Naive B cell (primary cell): ENCODE results near the gene SEZ6L2. TPM values are rescaled to one million over a fixed set of nuclear protein-coding genes. Genes with fewer than 3 reads are reported as not detected.
"Not testable (repeated sequence)": the region's sequence is repeated elsewhere in the genome, so short reads cannot be mapped to it uniquely, and the experiment has no call there.

Experiments used
- ATAC-seq, 2 donors: fragments of 150-1000 bp; cut with Tn5 transposase; 2 replicates each; pipeline ENCODE4 v1.10.0; 2021; ENCODE audit warnings: low read depth in 2 of 2, mild to moderate bottlenecking in 2 of 2, moderate library complexity in 2 of 2
- DNase-seq: peaks from one replicate; pipeline ENCODE4 v3.0.0; 2022
- H3K27ac Mint-ChIP-seq, 6 donors: one replicate each; pipeline ENCODE4 v1.8.0; 2020 to 2022; ENCODE audit warnings: mild to moderate bottlenecking in 6 of 6, mixed read lengths in 6 of 6, moderate library complexity in 5 of 6, inconsistent platforms in 2 of 6
- H3K27me3 Mint-ChIP-seq, 3 donors: one replicate each; pipeline ENCODE4 v1.8.0; 2021 to 2022; ENCODE audit warnings: mixed read lengths in 3 of 3, mild to moderate bottlenecking in 1 of 3
- H3K36me3 Mint-ChIP-seq, 2 donors: one replicate each; pipeline ENCODE4 v1.8.0; 2020 to 2022; ENCODE audit warnings: mixed read lengths in 2 of 2, inconsistent platforms in 1 of 2, mild to moderate bottlenecking in 1 of 2
- H3K4me1 Mint-ChIP-seq, 3 donors: one replicate each; pipeline ENCODE4 v1.8.0; 2020 to 2022; ENCODE audit warnings: mixed read lengths in 3 of 3, inconsistent platforms in 1 of 3, mild to moderate bottlenecking in 1 of 3, moderate library complexity in 1 of 3
- H3K4me3 Mint-ChIP-seq, 8 donors: one replicate each; pipeline ENCODE4 v1.8.0; 2020 to 2022; ENCODE audit warnings: mild to moderate bottlenecking in 8 of 8, mixed read lengths in 8 of 8, moderate library complexity in 8 of 8, inconsistent platforms in 2 of 8
- H3K9me3 Mint-ChIP-seq, 7 donors: one replicate each; pipeline ENCODE4 v1.8.0; 2020 to 2022; ENCODE audit warnings: mixed read lengths in 7 of 7, mild to moderate bottlenecking in 5 of 7, inconsistent platforms in 2 of 7, moderate library complexity in 1 of 7
- polyA plus RNA-seq, 6 donors: library from polyadenylated mRNA; unstranded; fragments of 300-500 nt; fragmentation: Illumina TruSeq; gene quantifications; one replicate each; pipeline ENCODE4 v1.2.3, GENCODE V29; 2021; ENCODE audit warnings: low read depth in 6 of 6

The SEZ6L2 gene
- polyA plus RNA-seq, 6 donors from 2014 or later: not detected

DNA sequence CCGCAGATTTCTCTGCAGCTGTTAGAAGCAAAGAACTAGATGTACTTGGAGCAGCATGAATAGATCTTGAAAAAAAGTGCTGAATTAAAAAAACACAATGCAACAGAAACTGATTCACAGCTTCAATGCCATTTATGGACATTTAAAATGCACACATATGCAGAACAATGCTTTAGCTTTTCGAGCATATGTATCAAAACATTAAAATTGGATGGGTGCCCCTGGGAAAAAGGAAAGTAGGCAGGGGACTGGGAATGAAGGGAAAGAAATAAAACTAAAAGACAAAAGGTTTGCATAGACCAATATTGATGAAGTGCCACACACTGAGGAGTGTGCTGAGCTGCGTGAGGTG lies 21.7 kb upstream of the SEZ6L2 start:
- Mint-ChIP-seq H3K27ac (peak overlapping the region in 2 of 6 donors; percentile 16 to 62), H3K27me3 (no peaks in the 10 kb centered on the region), H3K4me1 (peaks cover 16 to 23% (median 21%) of the 10 kb centered on the region in 3 donors), H3K9me3 (no peaks in the 10 kb centered on the region), H3K4me3 (peak overlapping the region in 1 of 8 donors; percentile 36), H3K36me3 (peaks cover 11 to 13% of the 10 kb centered on the region in 2 donors)
- DNase-seq: no peak
- ATAC-seq: no peak

DNA sequence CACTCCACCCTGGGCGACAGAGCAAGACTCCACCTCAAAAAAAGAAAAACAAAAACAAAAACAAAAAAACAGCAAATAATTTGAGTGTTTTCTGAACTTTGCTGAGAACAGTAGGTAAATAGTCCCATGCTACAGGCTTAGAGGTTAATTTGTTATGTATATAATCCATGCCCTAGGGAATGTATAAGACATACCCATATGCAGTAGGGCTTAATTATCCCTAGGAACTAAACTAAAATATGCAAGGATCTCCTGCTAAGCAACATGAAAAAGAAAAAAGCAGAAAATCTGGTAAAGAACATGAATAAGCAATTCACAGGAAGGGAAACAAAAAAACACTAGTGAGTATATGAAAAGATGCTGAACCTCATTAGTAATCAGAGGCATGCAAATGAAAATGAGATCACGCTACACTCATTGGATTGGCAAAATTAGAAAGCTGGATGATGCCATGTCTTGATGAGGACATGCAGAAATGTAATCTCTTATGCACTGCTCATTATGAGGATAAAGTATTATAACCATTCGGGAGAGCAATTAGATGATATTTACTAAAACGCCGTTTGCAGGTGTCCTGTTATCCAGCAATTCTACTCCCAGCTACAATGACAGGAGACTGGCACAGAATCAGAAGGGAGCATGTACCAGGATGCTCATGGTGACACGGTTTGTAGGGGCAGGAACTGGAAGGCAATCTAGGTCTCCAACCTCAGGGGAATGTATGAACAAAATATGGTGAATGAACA lies 21.1 kb upstream of the SEZ6L2 start:
- no peak for DNase-seq
- H3K4me1 Mint-ChIP-seq: peaks cover 14 to 22% (median 20%) of the 10 kb centered on the region in 3 donors
- no peak for ATAC-seq
- H3K36me3 Mint-ChIP-seq: peaks cover 11 to 13% of the 10 kb centered on the region in 2 donors
- no peaks in the 10 kb centered on the region for H3K27me3 Mint-ChIP-seq
- peak overlapping the region in 1 of 6 donors; percentile 32 for H3K27ac Mint-ChIP-seq
- no peaks in the 10 kb centered on the region for H3K9me3 Mint-ChIP-seq
- H3K4me3 Mint-ChIP-seq: peak overlapping the region in 2 of 8 donors; percentile 36 to 45

DNA sequence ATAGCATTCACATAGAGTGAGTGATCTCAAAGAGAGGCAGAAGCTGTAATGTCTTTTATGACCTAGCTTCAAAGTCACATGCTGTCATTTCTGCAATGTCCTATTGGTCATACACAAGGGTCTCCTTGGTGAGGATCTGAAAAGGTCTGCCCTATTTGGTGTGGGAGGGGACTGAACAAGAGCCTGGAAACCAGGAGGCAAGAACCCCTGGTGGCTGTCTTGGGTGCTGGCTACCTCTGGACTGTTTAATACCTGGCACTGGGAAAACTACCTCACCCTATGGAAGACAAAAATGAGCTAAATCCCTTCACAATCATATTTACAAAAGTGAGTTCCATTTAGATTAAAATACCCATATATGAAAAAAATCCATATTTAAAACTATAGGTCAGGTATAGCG lies 17.6 kb upstream of the SEZ6L2 start:
- Mint-ChIP-seq H3K27me3 (no peaks in the 10 kb centered on the region), H3K36me3 (peaks cover 11 to 13% of the 10 kb centered on the region in 2 donors), H3K4me1 (peaks cover 0 to 7% (median 0%) of the 10 kb centered on the region in 3 donors), H3K27ac (peak overlapping the region in 1 of 6 donors; percentile 54), H3K4me3 (no peak overlapping the region), H3K9me3 (no peaks in the 10 kb centered on the region)
- ATAC-seq (no peak), DNase-seq (no peak)

GRCh38 chr16:29915590-29916247 lies 16.4 kb upstream of the SEZ6L2 start:
- DNase-seq (no peak), ATAC-seq (no peak)
- H3K4me1 Mint-ChIP-seq: peaks cover 0 to 2% (median 0%) of the 10 kb centered on the region in 3 donors
- H3K36me3 Mint-ChIP-seq: peaks cover 5 to 6% of the 10 kb centered on the region in 2 donors
- H3K27me3 Mint-ChIP-seq: no peaks in the 10 kb centered on the region
- H3K27ac Mint-ChIP-seq: peak overlapping the region in 1 of 6 donors; percentile 63
- peak overlapping the region in 1 of 8 donors; percentile 15 for H3K4me3 Mint-ChIP-seq
- H3K9me3 Mint-ChIP-seq: no peaks in the 10 kb centered on the region

GRCh38 chr16:29913514-29913913 lies 14.2 kb upstream of the SEZ6L2 start:
- Mint-ChIP-seq H3K4me1 (peaks cover 0 to 8% (median 7%) of the 10 kb centered on the region in 3 donors), H3K4me3 (no peak overlapping the region), H3K9me3 (no peaks in the 10 kb centered on the region), H3K36me3 (no peaks in the 10 kb centered on the region), H3K27ac (no peak overlapping the region), H3K27me3 (no peaks in the 10 kb centered on the region)
- ATAC-seq: no peak
- DNase-seq: no peak

DNA sequence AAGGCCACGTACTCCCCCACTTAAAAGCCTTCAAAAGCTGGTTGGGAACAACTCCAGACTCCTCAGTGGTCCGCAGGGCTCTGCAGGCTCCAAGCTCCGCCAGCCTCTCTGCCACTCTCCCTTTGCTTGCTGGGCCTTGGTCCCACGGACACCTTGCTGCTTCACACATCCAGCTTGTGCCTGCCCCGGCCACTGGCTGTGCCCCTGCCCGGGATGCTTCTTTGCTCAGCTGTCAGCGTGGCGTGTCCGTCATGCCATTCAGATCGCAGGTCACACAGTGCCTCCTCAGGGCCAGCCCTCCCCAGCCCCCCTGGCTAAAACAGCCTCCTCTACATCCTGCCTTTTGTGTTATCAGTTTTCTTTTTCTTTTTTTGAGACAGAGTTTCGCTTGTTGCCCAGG lies 12.7 kb upstream of the SEZ6L2 start:
- Mint-ChIP-seq H3K36me3 (peaks cover 0 to 4% of the 10 kb centered on the region in 2 donors), H3K9me3 (no peaks in the 10 kb centered on the region), H3K4me1 (peaks cover 4 to 9% (median 8%) of the 10 kb centered on the region in 3 donors), H3K27ac (peak overlapping the region in 1 of 6 donors; percentile 30), H3K4me3 (no peak overlapping the region), H3K27me3 (no peaks in the 10 kb centered on the region)
- DNase-seq (no peak), ATAC-seq (no peak)

DNA sequence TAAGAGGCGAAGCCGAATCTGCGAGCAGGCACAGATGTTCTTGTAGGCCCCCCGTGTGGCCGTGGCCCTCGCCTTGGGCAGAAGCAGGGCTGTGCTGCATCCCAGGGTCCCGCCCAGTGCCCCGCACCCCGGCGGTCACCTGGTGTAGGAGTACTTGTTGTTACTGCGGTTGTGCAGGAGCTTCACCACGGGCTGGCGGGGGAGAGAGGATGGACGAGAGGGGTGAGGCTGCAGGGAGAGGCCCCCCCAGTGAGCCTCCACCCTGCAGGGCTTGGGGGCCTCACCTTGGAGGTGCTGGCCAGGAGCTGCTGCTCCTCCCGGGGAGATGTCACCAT lies 12.3 kb upstream of the SEZ6L2 start:
- peaks cover 4 to 9% (median 8%) of the 10 kb centered on the region in 3 donors for H3K4me1 Mint-ChIP-seq
- peaks cover 0 to 4% of the 10 kb centered on the region in 2 donors for H3K36me3 Mint-ChIP-seq

DNA sequence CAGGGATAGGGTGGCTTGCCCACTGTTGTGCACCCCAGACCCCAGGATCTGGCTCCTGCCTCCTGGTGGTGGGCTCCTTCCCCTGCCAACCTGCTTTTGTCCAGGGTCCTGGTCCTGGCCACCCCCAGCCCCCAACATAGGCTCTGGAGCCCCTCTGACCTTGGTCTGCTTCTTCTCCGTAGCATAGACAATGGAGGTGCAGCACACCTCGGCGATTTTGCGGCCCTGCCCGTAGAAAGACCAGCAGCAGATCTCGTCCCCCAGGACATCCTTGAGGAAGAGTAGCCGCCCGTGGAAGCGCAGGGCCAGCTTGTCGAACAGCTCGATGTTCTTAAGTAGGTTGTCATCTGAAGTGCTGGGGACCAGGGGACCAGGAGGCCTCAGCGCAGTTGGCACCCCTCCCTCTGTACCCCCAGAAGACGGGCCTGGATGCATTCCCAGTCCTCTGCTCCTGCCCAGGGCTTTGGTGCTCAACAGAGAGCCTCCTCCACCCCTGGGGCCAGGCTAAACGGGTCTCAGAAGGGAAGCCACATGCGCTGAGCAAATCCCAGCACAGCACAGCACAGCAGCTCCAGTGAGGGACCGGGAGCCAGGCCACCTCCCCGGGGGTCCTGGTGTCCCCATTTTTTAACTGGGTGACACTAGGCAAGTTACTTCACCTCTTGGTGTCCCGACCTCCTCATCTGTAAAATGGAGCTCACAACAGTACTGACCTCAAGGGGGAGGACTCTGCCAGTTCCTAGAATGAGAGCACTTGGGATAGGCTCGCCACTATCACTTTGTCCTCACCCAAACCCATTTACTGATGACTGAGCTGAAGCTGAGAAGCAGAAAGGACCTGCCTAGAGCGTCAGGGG lies 11.7 kb upstream of the SEZ6L2 start:
- ATAC-seq (no peak), DNase-seq (no peak)
- H3K36me3 Mint-ChIP-seq: peaks cover 0 to 4% of the 10 kb centered on the region in 2 donors
- peak overlapping the region in 2 of 6 donors; percentile 20 to 62 for H3K27ac Mint-ChIP-seq
- no peaks in the 10 kb centered on the region for H3K9me3 Mint-ChIP-seq
- H3K27me3 Mint-ChIP-seq: no peaks in the 10 kb centered on the region
- H3K4me1 Mint-ChIP-seq: peaks cover 4 to 9% (median 8%) of the 10 kb centered on the region in 3 donors
- no peak overlapping the region for H3K4me3 Mint-ChIP-seq

More for the DNA sequence above, 12.3 kb upstream of the SEZ6L2 start:
- DNase-seq (no peak), ATAC-seq (no peak)
- no peaks in the 10 kb centered on the region for H3K9me3 Mint-ChIP-seq
- H3K27ac Mint-ChIP-seq: no peak overlapping the region
- no peak overlapping the region for H3K4me3 Mint-ChIP-seq
- no peaks in the 10 kb centered on the region for H3K27me3 Mint-ChIP-seq

DNA sequence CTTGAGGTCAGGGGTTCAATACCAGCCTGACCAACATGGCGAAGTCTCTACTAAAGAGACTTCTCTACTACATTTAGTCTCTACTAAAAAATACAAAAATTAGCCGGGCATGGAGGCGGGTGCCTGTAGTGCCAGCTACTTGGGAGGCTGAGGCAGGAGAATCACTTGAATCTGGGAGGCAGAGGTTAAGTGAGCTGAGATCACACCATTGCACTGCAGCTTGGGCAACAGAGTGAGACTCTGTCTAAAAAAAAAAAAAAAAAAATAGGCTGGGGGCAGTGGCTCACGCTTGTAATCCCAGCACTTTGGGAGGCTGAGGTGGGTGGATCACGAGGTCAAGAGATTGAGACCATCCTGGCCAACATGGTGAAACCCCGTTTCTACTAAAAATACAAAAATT lies 10.5 kb upstream of the SEZ6L2 start:
- not testable (repeated sequence) for H3K27ac Mint-ChIP-seq, H3K4me1 Mint-ChIP-seq, H3K4me3 Mint-ChIP-seq, DNase-seq, H3K36me3 Mint-ChIP-seq, H3K9me3 Mint-ChIP-seq, ATAC-seq, H3K27me3 Mint-ChIP-seq

DNA sequence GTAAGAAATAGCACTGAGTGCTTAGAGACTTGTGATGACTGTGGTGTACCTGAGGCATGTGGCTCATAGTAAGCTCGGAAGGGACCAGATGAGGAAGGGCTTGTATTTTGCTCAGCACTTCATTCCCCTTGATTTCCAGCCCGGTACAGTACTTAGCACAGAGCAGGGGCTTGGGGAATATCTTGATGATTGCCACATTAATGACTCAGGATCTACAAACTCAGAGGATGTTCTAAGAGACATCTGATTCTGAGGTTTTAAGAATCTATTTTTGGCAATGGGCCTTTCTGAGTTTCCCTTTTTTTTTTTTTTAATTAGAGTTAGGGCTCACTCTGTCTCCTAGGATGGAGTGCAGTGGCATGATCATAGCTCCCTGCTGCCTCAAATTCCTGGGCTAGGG lies 10.0 kb upstream of the SEZ6L2 start:
- peaks cover 0 to 4% of the 10 kb centered on the region in 2 donors for H3K36me3 Mint-ChIP-seq
- DNase-seq (no peak), ATAC-seq (no peak)
- H3K27me3 Mint-ChIP-seq: no peaks in the 10 kb centered on the region
- H3K27ac Mint-ChIP-seq: no peak overlapping the region
- no peaks in the 10 kb centered on the region for H3K9me3 Mint-ChIP-seq
- H3K4me3 Mint-ChIP-seq: no peak overlapping the region
- peaks cover 4 to 9% (median 8%) of the 10 kb centered on the region in 3 donors for H3K4me1 Mint-ChIP-seq

- H3K9me3 Mint-ChIP-seq: no peaks in the 10 kb centered on the region
- peaks cover 4 to 9% (median 8%) of the 10 kb centered on the region in 3 donors for H3K4me1 Mint-ChIP-seq
- ATAC-seq (no peak), DNase-seq (no peak)
- H3K27ac Mint-ChIP-seq: no peak overlapping the region
- no peak overlapping the region for H3K4me3 Mint-ChIP-seq
- peaks cover 0 to 4% of the 10 kb centered on the region in 2 donors for H3K36me3 Mint-ChIP-seq
- no peaks in the 10 kb centered on the region for H3K27me3 Mint-ChIP-seq
Observed at GRCh38 chr16:29908719-29909220, 9.4 kb upstream of the SEZ6L2 start.

- H3K4me3 Mint-ChIP-seq: no peak overlapping the region
- no peaks in the 10 kb centered on the region for H3K9me3 Mint-ChIP-seq
- no peak for ATAC-seq
- no peak overlapping the region for H3K27ac Mint-ChIP-seq
- H3K27me3 Mint-ChIP-seq: no peaks in the 10 kb centered on the region
- DNase-seq: no peak
- peaks cover 4 to 9% (median 8%) of the 10 kb centered on the region in 3 donors for H3K4me1 Mint-ChIP-seq
- peaks cover 0 to 4% of the 10 kb centered on the region in 2 donors for H3K36me3 Mint-ChIP-seq
Observed at GRCh38 chr16:29907973-29908372, 8.6 kb upstream of the SEZ6L2 start.

GRCh38 chr16:29906520-29907244 lies 7.3 kb upstream of the SEZ6L2 start:
- Mint-ChIP-seq H3K27me3 (no peaks in the 10 kb centered on the region), H3K4me3 (no peak overlapping the region), H3K4me1 (peaks cover 4 to 9% (median 8%) of the 10 kb centered on the region in 3 donors), H3K27ac (peak overlapping the region in 1 of 6 donors; percentile 81), H3K36me3 (peaks cover 0 to 4% of the 10 kb centered on the region in 2 donors), H3K9me3 (no peaks in the 10 kb centered on the region)
- DNase-seq (no peak), ATAC-seq (no peak)
